ENCODE results near the gene CHST8.

CHST8 gene

GRCh38 chr19:33749016-33749415, 127.3 kb downstream of the CHST8 start:
- no peak for DNase-seq

- DNase-seq = no peak
These were observed 127.9 kb downstream of the CHST8 start for GRCh38 chr19:33749619-33750175.

- DNase-seq = peak in 1 of 2 experiments; percentile 70
These were observed 129.1 kb downstream of the CHST8 start for GRCh38 chr19:33750587-33751435.

GRCh38 chr19:33751436-33751770, 129.7 kb downstream of the CHST8 start:
- no peak for DNase-seq

GRCh38 chr19:33752018-33752800, 130.5 kb downstream of the CHST8 start:
- no peak for DNase-seq

GRCh38 chr19:33752945-33753344, 131.2 kb downstream of the CHST8 start:
- no peak for DNase-seq

GRCh38 chr19:33754361-33754760, 132.6 kb downstream of the CHST8 start:
- no peak for DNase-seq

GRCh38 chr19:33755099-33756035, 133.6 kb downstream of the CHST8 start:
- no peak for DNase-seq

- no peak for DNase-seq
These were observed 134.4 kb downstream of the CHST8 start for GRCh38 chr19:33756177-33756576.

- DNase-seq = no peak
These were observed 136.8 kb downstream of the CHST8 start for GRCh38 chr19:33758541-33759013.

GRCh38 chr19:33759356-33759755, 137.6 kb downstream of the CHST8 start:
- no peak for DNase-seq

GRCh38 chr19:33763633-33764371, 142.0 kb downstream of the CHST8 start:
- DNase-seq = peak in 1 of 2 experiments; percentile 17

- DNase-seq = no peak
These were observed 144.9 kb downstream of the CHST8 start for GRCh38 chr19:33766623-33767022.

GRCh38 chr19:33767898-33768413, 146.2 kb downstream of the CHST8 start:
- no peak for DNase-seq

- no peak for DNase-seq
These were observed 147.5 kb downstream of the CHST8 start for GRCh38 chr19:33769208-33769607.

- no peak for DNase-seq
These were observed 148.4 kb downstream of the CHST8 start for GRCh38 chr19:33770107-33770506.

- peak; percentile 54 to 73 for DNase-seq
These were observed 149.8 kb downstream of the CHST8 start for GRCh38 chr19:33771384-33772101.

GRCh38 chr19:33772102-33772857, 150.5 kb downstream of the CHST8 start:
- DNase-seq = no peak

- no peak for DNase-seq
These were observed 151.1 kb downstream of the CHST8 start for GRCh38 chr19:33772858-33773180.

Data from NCI-H446 (cell line).